HepG2 (cell line): Measurements from ENCODE around the gene INF2. TPM values are rescaled to one million over a fixed set of nuclear protein-coding genes. Genes with fewer than 3 reads are reported as not detected.

Experiments
- BORCS8-MEF2B ChIP-seq: sonication (generic); formaldehyde crosslinking; IDR thresholded peaks from 2 replicates; pipeline ENCODE4 v1.8.0; 2022; ENCODE audit warnings: mild to moderate bottlenecking, missing genetic modification reagents
- HMG20B ChIP-seq: conservative IDR thresholded peaks from 2 replicates; pipeline ENCODE4 v1.6.1; 2016; ENCODE audit warnings: missing genetic modification reagents, missing compliant biosample characterization
- IKZF4 ChIP-seq: sonication (generic); formaldehyde crosslinking; IDR thresholded peaks from 2 replicates; pipeline ENCODE4 v1.5.1; 2020; ENCODE audit warnings: borderline replicate concordance, mild to moderate bottlenecking, low read depth, missing genetic modification reagents; ENCODE audit errors: not compliant biosample characterization
- MZF1 ChIP-seq: sonication (generic); formaldehyde crosslinking; IDR thresholded peaks from 2 replicates; pipeline ENCODE4 v1.8.1; 2023; ENCODE audit warnings: mild to moderate bottlenecking, missing genetic modification reagents, borderline replicate concordance
- ONECUT2 ChIP-seq: sonication (generic); formaldehyde crosslinking; IDR thresholded peaks from 2 replicates; pipeline ENCODE4 v1.4.0; 2020; ENCODE audit warnings: missing genetic modification reagents
- TARDBP ChIP-seq: sonication (generic); formaldehyde crosslinking; IDR thresholded peaks from 2 replicates; pipeline ENCODE4 v1.8.0; 2022; ENCODE audit warnings: mild to moderate bottlenecking, missing genetic modification reagents
- TBX2 ChIP-seq: sonication (generic); formaldehyde crosslinking; IDR thresholded peaks from 2 replicates; pipeline ENCODE4 v1.5.0; 2020; ENCODE audit warnings: missing genetic modification reagents, mild to moderate bottlenecking, borderline replicate concordance
- TBX3 ChIP-seq: fragments of 450-650 bp; IDR thresholded peaks from 2 replicates; pipeline ENCODE4 v1.6.1; 2017; ENCODE audit warnings: antibody characterized with exemption, mild to moderate bottlenecking, inconsistent platforms, borderline replicate concordance
- TCF7L2 ChIP-seq: IDR thresholded peaks from 2 replicates; pipeline ENCODE4 v1.6.1; 2011; ENCODE audit warnings: mild to moderate bottlenecking, low read depth, low read length, moderate library complexity
- ZFP37 ChIP-seq: sonication (generic); formaldehyde crosslinking; IDR thresholded peaks from 2 replicates; pipeline ENCODE4 v1.4.0; 2020; ENCODE audit warnings: missing genetic modification reagents, borderline replicate concordance
- ZNF543 ChIP-seq: sonication (generic); formaldehyde crosslinking; IDR thresholded peaks from 2 replicates; pipeline ENCODE4 v1.4.0; 2020; ENCODE audit warnings: mild to moderate bottlenecking, missing genetic modification reagents
- ZNF550 ChIP-seq: sonication (generic); formaldehyde crosslinking; IDR thresholded peaks from 2 replicates; pipeline ENCODE4 v1.4.0; 2020; ENCODE audit warnings: mild to moderate bottlenecking, missing genetic modification reagents, borderline replicate concordance
- ZNF614 ChIP-seq: IDR thresholded peaks from 2 replicates; pipeline ENCODE4 v1.6.1; 2018; ENCODE audit warnings: missing biosample characterization, missing genetic modification reagents, inconsistent platforms, borderline replicate concordance
- ZNF782 ChIP-seq: sonication (generic); formaldehyde crosslinking; IDR thresholded peaks from 2 replicates; pipeline ENCODE4 v1.4.0; 2020; ENCODE audit warnings: missing genetic modification reagents, mild to moderate bottlenecking, borderline replicate concordance
- ZNF879 ChIP-seq: sonication (generic); formaldehyde crosslinking; IDR thresholded peaks from 2 replicates; pipeline ENCODE4 v1.8.1; 2023; ENCODE audit warnings: missing genetic modification reagents
- polyA plus RNA-seq, 8 experiments: library from polyadenylated mRNA; depleted of rRNA in 3 of 8; stranded (reverse) in 7 of 8; unstranded in 1 of 8; fragments of >200 nt; fragmentation: Illumina TruSeq in 4 of 8; extraction: Trizol in 4 of 8; gene quantifications; 2 replicates each; pipeline versions ENCODE4 v1.2.1 to v1.2.3, GENCODE V29; 2011 to 2016; ENCODE audit warnings: low read depth in 4 of 8, missing spikeins in 1 of 8, mixed read lengths in 1 of 8; ENCODE audit not compliant: insufficient read depth in 1 of 8
- total RNA-seq, 5 experiments: library from RNA; depleted of rRNA; stranded (reverse); fragments of >200 nt; fragmentation: Illumina TruSeq; extraction: Trizol; gene quantifications; 2 replicates each; pipeline ENCODE4 v1.2.3, GENCODE V29; 2016; ENCODE audit warnings: low read depth in 1 of 5
- TF ChIP-seq, protein P1 (sequence below): sonication (generic); formaldehyde crosslinking; IDR thresholded peaks from 2 replicates; pipeline ENCODE4 v1.8.0; 2022; ENCODE audit warnings: mild to moderate bottlenecking, missing genetic modification reagents; ENCODE audit not compliant: insufficient replicate concordance
- TF ChIP-seq, protein P2 (sequence below): sonication (generic); formaldehyde crosslinking; IDR thresholded peaks from 2 replicates; pipeline ENCODE4 v1.5.0; 2020; ENCODE audit warnings: mild to moderate bottlenecking, missing genetic modification reagents
- TF ChIP-seq, protein P3 (sequence below): sonication (generic); formaldehyde crosslinking; IDR thresholded peaks from 2 replicates; pipeline ENCODE4 v1.4.0; 2020; ENCODE audit warnings: missing genetic modification reagents, borderline replicate concordance
- TF ChIP-seq, protein P4 (sequence below): sonication (generic); formaldehyde crosslinking; IDR thresholded peaks from 2 replicates; pipeline ENCODE4 v1.5.1; 2020; ENCODE audit warnings: missing genetic modification reagents, mild to moderate bottlenecking, borderline replicate concordance
- TF ChIP-seq, protein P5 (sequence below): IDR thresholded peaks from 2 replicates; pipeline ENCODE4 v1.6.1; 2012; ENCODE audit warnings: inconsistent platforms
- TF ChIP-seq, protein P6 (sequence below): sonication (generic); formaldehyde crosslinking; IDR thresholded peaks from 2 replicates; pipeline ENCODE4 v1.8.0; 2022; ENCODE audit warnings: missing genetic modification reagents, low read depth, mild to moderate bottlenecking, borderline replicate concordance

Gene INF2
- total and polyA plus RNA-seq, 2 of the 13 experiments (the other 11 are each of a cell fraction or from before 2014, with no cell fraction given): 16.4 to 26.4 TPM

DNA sequence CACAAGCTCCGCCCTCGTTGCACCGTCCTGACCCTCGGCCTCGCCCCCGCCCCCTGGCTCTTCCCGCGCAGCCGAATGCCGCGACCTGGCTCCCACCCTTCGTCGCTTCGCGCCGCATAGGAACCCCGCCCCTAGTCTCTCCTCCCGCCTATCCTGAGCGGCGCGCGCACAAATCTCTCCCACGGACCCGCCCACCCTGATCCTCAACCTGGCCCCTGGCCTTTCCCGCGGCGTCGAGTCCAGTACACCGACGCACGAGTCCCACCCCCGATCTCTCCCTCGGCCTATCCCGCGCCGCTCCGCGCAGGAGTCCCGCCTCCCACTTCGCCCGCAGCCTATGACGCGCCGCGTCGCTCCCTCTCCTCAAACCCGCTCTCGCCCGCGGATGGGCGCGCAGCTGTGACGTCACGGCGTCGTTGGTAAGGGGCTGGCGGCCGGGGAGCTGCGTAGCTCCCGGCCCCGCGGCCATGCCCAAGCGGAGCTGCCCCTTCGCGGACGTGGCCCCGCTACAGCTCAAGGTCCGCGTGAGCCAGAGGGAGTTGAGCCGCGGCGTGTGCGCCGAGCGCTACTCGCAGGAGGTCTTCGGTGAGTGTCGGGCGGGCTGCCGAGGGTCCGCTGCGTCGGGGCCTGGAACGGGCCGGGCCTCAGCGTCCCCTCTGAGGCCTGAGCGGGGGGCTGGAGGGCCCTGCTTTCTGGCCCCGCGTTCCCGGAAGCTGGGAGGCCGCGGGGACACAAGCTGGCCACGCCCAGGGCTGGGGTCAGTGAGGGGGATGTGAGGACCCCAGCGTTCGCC, 63.5 kb downstream of the INF2 start, which contains the start of gene SIVA1 (continued):
- TF ChIP-seq ZFP37 (CRISPR knock-in tag) (no peak), IKZF4 (CRISPR knock-in tag) (peak; percentile 86), MZF1 (no peak), ZNF614 (CRISPR knock-in tag) (peak; percentile 22; the same call in 1 of the 2 replicates), HMG20B (CRISPR knock-in tag) (no peak), ZNF550 (no peak), TBX3 (no peak), ZNF879 (CRISPR knock-in tag) (no peak; the same call in 1 of the 2 replicates), TARDBP (CRISPR knock-in tag) (peak; percentile 45; the same call in 1 of the 2 replicates), ZNF543 (peak; percentile 15; the same call in 1 of the 2 replicates), TCF7L2 (no peak), ONECUT2 (no peak), TBX2 (peak; percentile 78), BORCS8-MEF2B (CRISPR knock-in tag) (peak; percentile 74), ZNF782 (CRISPR knock-in tag) (peak; percentile 55; the same call in 1 of the 2 replicates)
- TF ChIP-seq, protein P1, sequence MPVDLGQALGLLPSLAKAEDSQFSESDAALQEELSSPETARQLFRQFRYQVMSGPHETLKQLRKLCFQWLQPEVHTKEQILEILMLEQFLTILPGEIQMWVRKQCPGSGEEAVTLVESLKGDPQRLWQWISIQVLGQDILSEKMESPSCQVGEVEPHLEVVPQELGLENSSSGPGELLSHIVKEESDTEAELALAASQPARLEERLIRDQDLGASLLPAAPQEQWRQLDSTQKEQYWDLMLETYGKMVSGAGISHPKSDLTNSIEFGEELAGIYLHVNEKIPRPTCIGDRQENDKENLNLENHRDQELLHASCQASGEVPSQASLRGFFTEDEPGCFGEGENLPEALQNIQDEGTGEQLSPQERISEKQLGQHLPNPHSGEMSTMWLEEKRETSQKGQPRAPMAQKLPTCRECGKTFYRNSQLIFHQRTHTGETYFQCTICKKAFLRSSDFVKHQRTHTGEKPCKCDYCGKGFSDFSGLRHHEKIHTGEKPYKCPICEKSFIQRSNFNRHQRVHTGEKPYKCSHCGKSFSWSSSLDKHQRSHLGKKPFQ: peak; percentile 7
- TF ChIP-seq, protein P2, sequence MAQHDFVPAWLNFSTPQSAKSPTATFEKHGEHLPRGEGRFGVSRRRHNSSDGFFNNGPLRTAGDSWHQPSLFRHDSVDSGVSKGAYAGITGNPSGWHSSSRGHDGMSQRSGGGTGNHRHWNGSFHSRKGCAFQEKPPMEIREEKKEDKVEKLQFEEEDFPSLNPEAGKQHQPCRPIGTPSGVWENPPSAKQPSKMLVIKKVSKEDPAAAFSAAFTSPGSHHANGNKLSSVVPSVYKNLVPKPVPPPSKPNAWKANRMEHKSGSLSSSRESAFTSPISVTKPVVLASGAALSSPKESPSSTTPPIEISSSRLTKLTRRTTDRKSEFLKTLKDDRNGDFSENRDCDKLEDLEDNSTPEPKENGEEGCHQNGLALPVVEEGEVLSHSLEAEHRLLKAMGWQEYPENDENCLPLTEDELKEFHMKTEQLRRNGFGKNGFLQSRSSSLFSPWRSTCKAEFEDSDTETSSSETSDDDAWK (CRISPR knock-in tag): no peak
- TF ChIP-seq, protein P3, sequence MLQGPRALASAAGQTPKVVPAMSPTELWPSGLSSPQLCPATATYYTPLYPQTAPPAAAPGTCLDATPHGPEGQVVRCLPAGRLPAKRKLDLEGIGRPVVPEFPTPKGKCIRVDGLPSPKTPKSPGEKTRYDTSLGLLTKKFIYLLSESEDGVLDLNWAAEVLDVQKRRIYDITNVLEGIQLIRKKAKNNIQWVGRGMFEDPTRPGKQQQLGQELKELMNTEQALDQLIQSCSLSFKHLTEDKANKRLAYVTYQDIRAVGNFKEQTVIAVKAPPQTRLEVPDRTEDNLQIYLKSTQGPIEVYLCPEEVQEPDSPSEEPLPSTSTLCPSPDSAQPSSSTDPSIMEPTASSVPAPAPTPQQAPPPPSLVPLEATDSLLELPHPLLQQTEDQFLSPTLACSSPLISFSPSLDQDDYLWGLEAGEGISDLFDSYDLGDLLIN: no peak; the same call in 1 of the 2 replicates
- TF ChIP-seq, protein P4, sequence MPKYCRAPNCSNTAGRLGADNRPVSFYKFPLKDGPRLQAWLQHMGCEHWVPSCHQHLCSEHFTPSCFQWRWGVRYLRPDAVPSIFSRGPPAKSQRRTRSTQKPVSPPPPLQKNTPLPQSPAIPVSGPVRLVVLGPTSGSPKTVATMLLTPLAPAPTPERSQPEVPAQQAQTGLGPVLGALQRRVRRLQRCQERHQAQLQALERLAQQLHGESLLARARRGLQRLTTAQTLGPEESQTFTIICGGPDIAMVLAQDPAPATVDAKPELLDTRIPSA (CRISPR knock-in tag): no peak; the same call in 1 of the 2 replicates
- TF ChIP-seq, protein P5, sequence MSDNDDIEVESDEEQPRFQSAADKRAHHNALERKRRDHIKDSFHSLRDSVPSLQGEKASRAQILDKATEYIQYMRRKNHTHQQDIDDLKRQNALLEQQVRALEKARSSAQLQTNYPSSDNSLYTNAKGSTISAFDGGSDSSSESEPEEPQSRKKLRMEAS: peak; percentile 83
- TF ChIP-seq, protein P6, sequence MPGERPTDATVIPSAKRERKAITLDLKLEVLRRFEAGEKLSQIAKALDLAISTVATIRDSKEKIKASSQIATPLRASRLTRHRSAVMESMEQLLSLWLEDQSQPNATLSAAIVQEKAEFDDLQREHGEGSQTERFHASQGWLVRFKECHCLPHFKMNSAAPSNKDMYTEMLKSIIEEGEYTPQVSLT (CRISPR knock-in tag): no peak
